Bone marrow (tissue), 2 donors: ENCODE results near the gene ADCY5.

Experiments
- DNase-seq, 2 donors: peaks; one replicate each; lab custom pipeline; 2025; lab: John Stamatoyannopoulos, UW

Gene ADCY5

GRCh38 chr3:123386477-123387040 is 62.3 kb downstream of the ADCY5 start:
- no peak for DNase-seq

GRCh38 chr3:123385981-123386380 is 62.9 kb downstream of the ADCY5 start:
- no peak for DNase-seq

- no peak for DNase-seq
Measured at GRCh38 chr3:123385499-123385898, 63.4 kb downstream of the ADCY5 start.

GRCh38 chr3:123385001-123385401 is 63.9 kb downstream of the ADCY5 start:
- no peak for DNase-seq

- DNase-seq: no peak
Measured at GRCh38 chr3:123384256-123384655, 64.6 kb downstream of the ADCY5 start.

GRCh38 chr3:123383091-123384053 is 65.5 kb downstream of the ADCY5 start:
- no peak for DNase-seq

GRCh38 chr3:123380261-123380660 is 68.6 kb downstream of the ADCY5 start:
- DNase-seq: no peak

GRCh38 chr3:123379041-123379830 is 69.7 kb downstream of the ADCY5 start:
- DNase-seq: no peak

- DNase-seq: no peak
Measured at GRCh38 chr3:123378409-123378915, 70.4 kb downstream of the ADCY5 start.

- no peak for DNase-seq
Measured at GRCh38 chr3:123377243-123377740, 71.6 kb downstream of the ADCY5 start.

- no peak for DNase-seq
Measured at GRCh38 chr3:123376451-123377242, 72.2 kb downstream of the ADCY5 start.

GRCh38 chr3:123375014-123375940 is 73.6 kb downstream of the ADCY5 start:
- DNase-seq: no peak

GRCh38 chr3:123374016-123374415 is 74.9 kb downstream of the ADCY5 start:
- no peak for DNase-seq

GRCh38 chr3:123373474-123373987 is 75.4 kb downstream of the ADCY5 start:
- no peak for DNase-seq

- DNase-seq: no peak
Measured at GRCh38 chr3:123372686-123373473, 76.0 kb downstream of the ADCY5 start.

GRCh38 chr3:123371859-123372685 is 76.8 kb downstream of the ADCY5 start:
- no peak for DNase-seq

- no peak for DNase-seq
Measured at GRCh38 chr3:123371426-123371825, 77.5 kb downstream of the ADCY5 start.

GRCh38 chr3:123370819-123371218 is 78.1 kb downstream of the ADCY5 start:
- no peak for DNase-seq
